ENCODE data around the gene MAZ. TPM values are rescaled to one million over a fixed set of nuclear protein-coding genes. Genes with fewer than 3 reads are reported as not detected.

Gene MAZ
- total RNA-seq, 4 donors from 2014 or later, result 98.4 to 180 (median 125) TPM

GRCh38 chr16:29806641-29807425 lies 504 bp downstream of the MAZ start:
- peak in 1 of 2 donors; percentile 83 for DNase-seq (ENCODE audit: low spot score in 2 of 2)

GRCh38 chr16:29807426-29808218 lies 1.3 kb downstream of the MAZ start:
- peak overlapping the region; percentile 89 for H3K4me3 ChIP-seq
- peaks cover 67% of the 10 kb centered on the region for H3K4me1 ChIP-seq
- peak overlapping the region; percentile 93 for H3K27ac ChIP-seq
- no peaks in the 10 kb centered on the region for H3K27me3 ChIP-seq
- H3K9me3 ChIP-seq, result no peaks in the 10 kb centered on the region
- peaks cover 12% of the 10 kb centered on the region for H3K36me3 ChIP-seq
- peak in 1 of 2 donors; percentile 14 for TF ChIP-seq POLR2A (IDR thresholded peaks at IDR 0.05)
- TF ChIP-seq CTCF (IDR thresholded peaks at IDR 0.05), result peak in 1 of 2 donors; percentile 51
- no peak for TF ChIP-seq EP300 (IDR thresholded peaks at IDR 0.05)
- TF ChIP-seq POLR2AphosphoS5 (IDR thresholded peaks at IDR 0.05), result peak in 2 of 3 donors; percentile 68 to 88
- peak; percentile 92 to 94 for DNase-seq (ENCODE audit: low spot score in 2 of 2)
- under 1% methylated on average over 22 of the region's 69 CpGs for WGBS

More at GRCh38 chr16:29806641-29807425, 504 bp downstream of the MAZ start:
- Histone ChIP-seq H3K4me3 (peak overlapping the region; percentile 89), H3K27me3 (no peaks in the 10 kb centered on the region), H3K36me3 (peaks cover 12% of the 10 kb centered on the region), H3K9me3 (no peaks in the 10 kb centered on the region), H3K4me1 (peaks cover 60% of the 10 kb centered on the region), H3K27ac (peak overlapping the region; percentile 93)
- no peak for TF ChIP-seq POLR2A (IDR thresholded peaks at IDR 0.05)
- no peak for TF ChIP-seq CTCF (IDR thresholded peaks at IDR 0.05)
- no peak for TF ChIP-seq POLR2AphosphoS5 (IDR thresholded peaks at IDR 0.05)
- no peak for TF ChIP-seq EP300 (IDR thresholded peaks at IDR 0.05)
- WGBS, result 2% methylated on average over 13 of the region's 99 CpGs

DNA sequence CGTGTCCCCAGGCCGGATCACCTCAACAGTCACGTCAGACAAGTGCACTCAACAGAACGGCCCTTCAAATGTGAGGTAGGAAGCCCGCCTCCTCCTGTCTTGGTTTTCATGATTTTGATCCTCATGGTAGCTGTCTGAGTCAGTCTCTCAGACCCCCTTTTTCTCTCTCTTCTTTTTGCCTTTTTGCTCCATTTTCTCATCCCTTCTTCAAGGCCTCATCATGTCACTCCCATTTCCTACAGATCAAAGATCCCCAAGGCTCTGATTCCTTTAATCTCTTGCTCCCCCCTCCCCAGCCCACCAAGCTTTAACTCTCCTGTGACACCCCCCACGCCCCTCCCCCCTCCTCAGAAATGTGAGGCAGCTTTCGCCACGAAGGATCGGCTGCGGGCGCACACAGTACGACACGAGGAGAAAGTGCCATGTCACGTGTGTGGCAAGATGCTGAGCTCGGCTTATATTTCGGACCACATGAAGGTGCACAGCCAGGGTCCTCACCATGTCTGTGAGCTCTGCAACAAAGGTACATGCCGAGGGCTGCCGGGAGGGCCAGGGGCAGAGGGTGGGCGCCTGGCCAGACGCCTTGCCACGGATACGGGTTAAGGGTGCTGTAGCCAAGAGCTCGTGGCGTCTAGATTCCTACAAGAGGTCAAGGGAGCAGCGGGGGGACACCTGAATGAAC lies 2.0 kb downstream of the MAZ start:
- peak overlapping the region; percentile 93 for H3K27ac ChIP-seq
- DNase-seq (ENCODE audit: low spot score in 2 of 2), result no peak
- peak overlapping the region; percentile 89 for H3K4me3 ChIP-seq
- peaks cover 12% of the 10 kb centered on the region for H3K36me3 ChIP-seq
- WGBS, result 37% methylated on average over 22 of the region's 25 CpGs
- H3K4me1 ChIP-seq, result peaks cover 74% of the 10 kb centered on the region
- H3K27me3 ChIP-seq, result no peaks in the 10 kb centered on the region
- TF ChIP-seq POLR2AphosphoS5 (IDR thresholded peaks at IDR 0.05), result no peak
- no peak for TF ChIP-seq POLR2A (IDR thresholded peaks at IDR 0.05)
- TF ChIP-seq EP300 (IDR thresholded peaks at IDR 0.05), result no peak
- no peak for TF ChIP-seq CTCF (IDR thresholded peaks at IDR 0.05)
- H3K9me3 ChIP-seq, result no peaks in the 10 kb centered on the region

GRCh38 chr16:29809031-29809747 lies 2.9 kb downstream of the MAZ start:
- 77% methylated on average over 20 of the region's 31 CpGs for WGBS
- no peaks in the 10 kb centered on the region for H3K27me3 ChIP-seq
- H3K9me3 ChIP-seq, result no peaks in the 10 kb centered on the region
- peak in 1 of 2 donors; percentile 74 for DNase-seq (ENCODE audit: low spot score in 2 of 2)
- peak overlapping the region; percentile 93 for H3K27ac ChIP-seq
- peaks cover 12% of the 10 kb centered on the region for H3K36me3 ChIP-seq
- H3K4me1 ChIP-seq, result peaks cover 76% of the 10 kb centered on the region
- TF ChIP-seq EP300 (IDR thresholded peaks at IDR 0.05), result no peak
- TF ChIP-seq POLR2AphosphoS5 (IDR thresholded peaks at IDR 0.05), result no peak
- no peak for TF ChIP-seq CTCF (IDR thresholded peaks at IDR 0.05)
- no peak for TF ChIP-seq POLR2A (IDR thresholded peaks at IDR 0.05)
- peak overlapping the region; percentile 89 for H3K4me3 ChIP-seq

Data from suprapubic skin (tissue), 4 donors.